Activated naive CD8-positive, alpha-beta T cell treated with anti-CD3 and anti-CD28 coated beads, Interleukin-2, amount 10 ng/mL, durations not matched to agents 7 days and 5 days (primary cell): ENCODE measurements around the gene CAMK1. TPM values are rescaled to one million over a fixed set of nuclear protein-coding genes. Genes with fewer than 3 reads are reported as not detected.

ENCODE experiments used
- ATAC-seq: fragments of 150-1000 bp; cut with Tn5 transposase; one replicate; pipeline ENCODE4 v1.10.0; 2021; ENCODE audit warnings: low read depth, moderate library complexity
- POLR2A ChIA-PET: fragments of 350-600 bp; sonication (Branson Sonifier 250); formaldehyde crosslinking; loops from one replicate; lab custom pipeline; 2021; ENCODE audit warnings: antibody characterized with exemption; lab: Charles Lee
- DNase-seq: peaks from one replicate; pipeline ENCODE4 v3.0.0; 2021
- H3K27ac Mint-ChIP-seq: one replicate; pipeline ENCODE4 v1.8.0; 2022; ENCODE audit warnings: mild to moderate bottlenecking, mixed read lengths
- H3K27me3 Mint-ChIP-seq: one replicate; pipeline ENCODE4 v1.8.0; 2022; ENCODE audit warnings: mild to moderate bottlenecking, moderate library complexity, mixed read lengths
- H3K36me3 Mint-ChIP-seq: one replicate; pipeline ENCODE4 v1.8.0; 2021; ENCODE audit warnings: mild to moderate bottlenecking, mixed read lengths
- H3K4me1 Mint-ChIP-seq: one replicate; pipeline ENCODE4 v1.8.0; 2021; ENCODE audit warnings: mixed read lengths
- H3K4me3 Mint-ChIP-seq: one replicate; pipeline ENCODE4 v1.8.0; 2022; ENCODE audit warnings: mild to moderate bottlenecking, moderate library complexity, mixed read lengths
- H3K9me3 Mint-ChIP-seq: one replicate; pipeline ENCODE4 v1.8.0; 2021; ENCODE audit warnings: mixed read lengths
- total RNA-seq, 2 experiments: library from RNA; stranded (reverse); gene quantifications; one replicate each; pipeline ENCODE4 v1.2.3, GENCODE V29; 2021

Gene CAMK1
- total RNA-seq, 2 experiments from 2014 or later = 25.2 to 26.9 TPM

DNA sequence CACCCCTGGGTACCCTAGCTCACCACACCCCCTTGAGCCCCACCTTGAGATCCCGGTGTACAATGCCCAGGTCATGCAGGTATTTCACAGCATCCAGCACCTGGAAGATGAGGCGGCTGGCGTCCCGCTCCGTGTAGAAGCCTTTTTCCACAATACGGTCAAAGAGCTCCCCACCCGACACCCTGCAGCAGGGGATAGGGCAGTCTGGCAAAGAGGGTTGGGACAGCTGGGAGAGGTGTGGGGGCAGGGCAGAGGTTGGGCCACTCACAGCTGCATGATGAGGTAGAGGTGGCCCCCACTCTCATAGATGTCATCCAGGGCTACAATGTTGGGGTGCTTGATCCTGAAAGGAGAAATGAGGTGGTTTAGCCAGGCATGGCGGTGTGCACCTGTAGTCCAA is 6.9 kb downstream of the CAMK1 start:
- POLR2A ChIA-PET = interaction anchor here (0.9 to 1.1 kb wide), 3 partner anchors 9 to 30 kb away, joined by 3 to 4 read pairs (median 4); no protein-coding TSS in a partner anchor
- Mint-ChIP-seq H3K4me3 (no peak overlapping the region), H3K27ac (no peak overlapping the region), H3K9me3 (no peaks in the 10 kb centered on the region), H3K4me1 (peaks cover 17% of the 10 kb centered on the region), H3K27me3 (no peaks in the 10 kb centered on the region), H3K36me3 (peaks cover 37% of the 10 kb centered on the region)
- ATAC-seq (no peak), DNase-seq (no peak)

DNA sequence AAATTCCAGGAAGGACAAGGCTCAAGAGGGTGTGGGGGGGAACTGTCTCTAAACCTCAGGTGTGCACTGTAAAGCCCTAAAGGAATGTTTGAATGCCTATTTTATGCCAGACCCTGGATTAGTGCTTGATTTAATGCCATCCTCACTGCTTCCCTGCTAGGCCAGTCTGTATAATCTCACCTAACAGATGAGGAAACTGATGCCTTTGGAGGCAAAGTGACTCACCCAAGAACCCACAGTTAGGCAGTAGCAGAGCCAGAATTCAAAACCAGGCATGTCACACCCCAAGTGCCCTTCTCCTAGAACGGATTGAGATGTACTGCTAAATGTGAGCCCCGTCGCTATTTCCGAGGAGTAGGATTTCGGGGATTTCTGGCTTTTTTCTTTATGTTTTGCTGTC is 7.8 kb downstream of the CAMK1 start:
- Mint-ChIP-seq H3K9me3 (no peaks in the 10 kb centered on the region), H3K27ac (no peak overlapping the region), H3K4me3 (no peak overlapping the region), H3K36me3 (peaks cover 32% of the 10 kb centered on the region), H3K4me1 (peaks cover 8% of the 10 kb centered on the region), H3K27me3 (no peaks in the 10 kb centered on the region)
- no peak for DNase-seq
- POLR2A ChIA-PET = interaction anchor here (1.0 kb wide), 1 partner anchor 9 kb away, joined by 4 read pairs; no protein-coding TSS in a partner anchor
- no peak for ATAC-seq

GRCh38 chr3:9760779-9761505 is 8.8 kb downstream of the CAMK1 start:
- no peak for ATAC-seq
- POLR2A ChIA-PET = no interaction called here
- Mint-ChIP-seq H3K27me3 (no peaks in the 10 kb centered on the region), H3K4me3 (no peak overlapping the region), H3K4me1 (peaks cover 6% of the 10 kb centered on the region), H3K9me3 (no peaks in the 10 kb centered on the region), H3K27ac (no peak overlapping the region), H3K36me3 (peaks cover 37% of the 10 kb centered on the region)
- DNase-seq = no peak

DNA sequence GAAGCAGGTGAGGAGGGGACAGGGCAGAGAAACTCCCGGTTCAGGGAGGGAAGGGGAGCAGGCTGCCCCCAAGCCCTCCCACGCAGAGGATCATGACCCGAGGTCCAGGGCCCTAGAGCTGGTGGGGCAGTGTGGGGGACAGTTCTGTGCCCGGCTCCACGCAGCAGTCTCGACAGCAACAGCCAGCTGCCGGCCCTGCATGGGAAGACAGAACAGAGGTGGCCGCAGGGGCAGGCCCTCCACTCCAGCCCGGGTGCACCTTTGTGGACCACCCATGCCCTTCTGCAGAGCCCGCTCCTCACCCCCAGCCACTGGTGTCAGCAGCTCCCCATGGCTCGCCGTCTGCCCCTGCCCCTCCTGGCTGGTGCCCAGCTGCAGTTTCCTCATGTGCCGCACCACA is 12.3 kb downstream of the CAMK1 start:
- Mint-ChIP-seq H3K4me3 (no peak overlapping the region), H3K27me3 (no peaks in the 10 kb centered on the region), H3K36me3 (peaks cover 37% of the 10 kb centered on the region), H3K27ac (no peak overlapping the region), H3K9me3 (no peaks in the 10 kb centered on the region), H3K4me1 (peaks cover 15% of the 10 kb centered on the region)
- ATAC-seq (no peak), DNase-seq (no peak)
- POLR2A ChIA-PET = no interaction called here

DNA sequence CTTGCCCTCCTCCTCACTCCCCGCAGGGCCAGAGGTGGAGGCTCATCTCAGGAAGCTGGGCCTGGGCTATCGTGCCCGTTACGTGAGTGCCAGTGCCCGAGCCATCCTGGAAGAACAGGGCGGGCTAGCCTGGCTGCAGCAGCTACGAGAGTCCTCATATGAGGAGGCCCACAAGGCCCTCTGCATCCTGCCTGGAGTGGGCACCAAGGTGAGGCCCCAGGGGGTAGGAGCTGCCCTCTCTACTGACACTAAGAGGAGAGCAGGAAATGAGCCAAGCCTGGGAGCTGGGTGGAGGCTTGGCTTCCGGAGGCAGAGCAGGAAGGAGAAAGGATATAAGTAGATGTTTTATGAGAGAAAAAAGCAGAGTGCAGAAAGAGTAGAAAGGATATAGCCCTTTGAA is 15.1 kb downstream of the CAMK1 start:
- POLR2A ChIA-PET = interaction anchor here (0.6 to 1.1 kb wide), 3 partner anchors 23 to 134 kb away, joined by 3 to 4 read pairs (median 3); partner anchors contain the start of gene BRPF1
- peak overlapping the region; percentile 69 for H3K4me3 Mint-ChIP-seq
- ATAC-seq (no peak), DNase-seq (no peak)
- no peaks in the 10 kb centered on the region for H3K9me3 Mint-ChIP-seq
- peaks cover 36% of the 10 kb centered on the region for H3K4me1 Mint-ChIP-seq
- no peaks in the 10 kb centered on the region for H3K27me3 Mint-ChIP-seq
- H3K36me3 Mint-ChIP-seq = peaks cover 34% of the 10 kb centered on the region
- peak overlapping the region; percentile 75 for H3K27ac Mint-ChIP-seq

DNA sequence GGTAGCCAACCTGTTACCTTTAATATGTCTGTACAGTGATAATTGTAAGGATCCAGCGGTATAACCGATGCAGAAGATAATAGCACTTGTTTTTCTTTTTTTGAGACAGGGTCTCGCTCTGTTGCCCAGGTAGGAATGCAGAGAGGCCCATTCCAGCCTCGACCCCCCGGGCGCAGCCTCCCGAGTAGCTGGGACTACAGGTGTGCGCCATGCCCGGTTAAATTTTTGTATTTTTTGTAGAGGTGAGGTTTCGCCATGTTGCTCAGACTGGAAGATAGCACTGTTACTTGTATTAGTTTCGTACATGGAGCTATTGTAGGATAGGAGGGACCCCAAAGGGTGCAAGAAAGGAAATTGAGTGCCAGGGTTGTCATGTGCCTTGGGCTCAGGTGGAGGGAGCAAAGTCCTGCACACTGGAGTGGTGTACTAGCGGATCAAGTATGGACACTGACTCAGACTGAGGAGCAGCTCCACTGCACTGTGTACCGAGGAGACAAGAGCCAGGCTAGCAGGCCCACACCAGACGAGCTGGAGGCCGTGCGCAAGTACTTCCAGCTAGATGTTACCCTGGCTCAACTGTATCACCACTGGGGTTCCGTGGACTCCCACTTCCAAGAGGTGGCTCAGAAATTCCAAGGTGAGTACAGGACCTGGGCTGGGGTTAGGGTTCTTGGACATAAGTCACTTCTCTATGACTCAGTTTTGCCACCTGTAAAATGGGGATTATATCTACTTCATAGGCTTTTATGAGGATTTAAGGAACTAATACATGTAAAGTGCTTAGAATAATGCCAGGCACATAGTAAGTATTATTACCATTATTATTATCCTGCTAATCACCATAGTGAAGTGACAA is 19.0 kb downstream of the CAMK1 start:
- Mint-ChIP-seq H3K4me1 (peaks cover 53% of the 10 kb centered on the region), H3K27ac (peak overlapping the region; percentile 94), H3K9me3 (no peaks in the 10 kb centered on the region), H3K36me3 (peaks cover 34% of the 10 kb centered on the region), H3K27me3 (no peaks in the 10 kb centered on the region), H3K4me3 (peak overlapping the region; percentile 98)
- POLR2A ChIA-PET = interaction anchor here (1.0 to 5.3 kb wide), 4 partner anchors 18 to 42 kb away, joined by 5 to 65 read pairs (median 17); partner anchors contain the start of genes ARPC4, BRPF1, CAMK1 and TADA3
- ATAC-seq = no peak
- no peak for DNase-seq

- DNase-seq = peak; percentile 96
- POLR2A ChIA-PET = interaction anchor here (0.5 to 5.3 kb wide), 13 partner anchors 17 to 353 kb away, joined by 3 to 65 read pairs (median 4); partner anchors contain the start of genes ARPC4, BRPF1, CAMK1 and TADA3
- Mint-ChIP-seq H3K36me3 (peaks cover 34% of the 10 kb centered on the region), H3K4me3 (peak within 1 kb of the TSS; percentile 98), H3K9me3 (no peaks in the 10 kb centered on the region), H3K27ac (peak within 1 kb of the TSS; percentile 94), H3K4me1 (peaks cover 51% of the 10 kb centered on the region), H3K27me3 (no peaks in the 10 kb centered on the region)
- peak; percentile 91 for ATAC-seq
These were observed 19.8 kb downstream of the CAMK1 start, which contains the start of gene OGG1 for GRCh38 chr3:9749645-9750555. OGG1 (plus strand) TSS chr3:9749952; CDS start chr3:9750287, 335 bp downstream.

- Mint-ChIP-seq H3K27ac (peak overlapping the region; percentile 94), H3K4me3 (peak overlapping the region; percentile 98), H3K4me1 (peaks cover 46% of the 10 kb centered on the region), H3K27me3 (no peaks in the 10 kb centered on the region), H3K9me3 (no peaks in the 10 kb centered on the region), H3K36me3 (peaks cover 35% of the 10 kb centered on the region)
- no peak for DNase-seq
- ATAC-seq = no peak
- POLR2A ChIA-PET = interaction anchor here (0.5 to 5.3 kb wide), 11 partner anchors 16 to 353 kb away, joined by 3 to 65 read pairs (median 4); partner anchors contain the start of genes ARPC4, BRPF1, TADA3 and TTLL3
These were observed 20.5 kb downstream of the CAMK1 start for GRCh38 chr3:9749296-9749644.

DNA sequence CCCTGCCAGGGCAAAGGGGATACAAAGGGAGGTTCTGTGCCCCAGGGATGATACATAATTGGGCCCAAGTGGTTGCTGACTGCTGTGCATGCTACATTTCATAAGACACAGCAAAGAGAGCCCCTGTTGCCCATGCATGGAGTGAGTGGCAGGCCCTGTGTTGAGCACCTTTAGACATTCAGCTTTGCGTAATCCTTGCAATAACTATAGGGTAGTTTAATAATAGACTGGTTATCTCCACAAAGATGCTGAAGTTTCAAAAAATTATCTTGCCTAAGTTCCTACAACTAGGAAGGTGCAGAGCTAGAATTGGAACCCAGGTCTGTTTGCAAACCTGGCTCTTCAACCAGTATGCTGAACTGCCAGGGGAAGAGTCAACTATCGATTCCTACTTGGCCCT is 21.7 kb downstream of the CAMK1 start:
- H3K4me1 Mint-ChIP-seq = peaks cover 42% of the 10 kb centered on the region
- ATAC-seq = no peak
- H3K27ac Mint-ChIP-seq = no peak overlapping the region
- H3K4me3 Mint-ChIP-seq = no peak overlapping the region
- H3K36me3 Mint-ChIP-seq = peaks cover 35% of the 10 kb centered on the region
- POLR2A ChIA-PET = interaction anchor here (5.3 kb wide), 1 partner anchor 15 kb away, joined by 65 read pairs; the partner anchor contains the start of gene BRPF1
- DNase-seq = no peak
- no peaks in the 10 kb centered on the region for H3K9me3 Mint-ChIP-seq
- no peaks in the 10 kb centered on the region for H3K27me3 Mint-ChIP-seq

DNA sequence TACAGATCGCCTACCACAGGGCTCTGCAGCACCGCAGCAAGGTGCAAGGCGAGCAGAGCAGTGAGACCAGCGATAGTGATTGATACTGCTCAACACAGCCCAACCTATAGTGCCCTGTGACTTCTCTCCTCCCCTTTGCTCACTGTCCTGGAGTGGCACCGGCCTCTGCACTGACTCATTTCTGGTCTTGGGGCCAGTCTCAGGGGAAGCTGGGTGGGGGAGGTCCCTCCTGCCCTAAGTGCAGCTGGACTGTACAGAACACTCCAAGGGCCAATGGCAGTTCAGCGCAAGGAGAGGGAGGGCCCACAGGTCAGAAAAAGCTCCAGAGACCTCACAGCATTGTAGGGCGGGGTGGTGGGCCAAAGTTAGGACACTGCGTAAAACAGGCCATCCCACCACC is 22.5 kb downstream of the CAMK1 start:
- Mint-ChIP-seq H3K4me1 (peaks cover 45% of the 10 kb centered on the region), H3K36me3 (peaks cover 35% of the 10 kb centered on the region), H3K27me3 (no peaks in the 10 kb centered on the region), H3K27ac (peak overlapping the region; percentile 30), H3K9me3 (no peaks in the 10 kb centered on the region), H3K4me3 (no peak overlapping the region)
- DNase-seq (no peak), ATAC-seq (no peak)
- POLR2A ChIA-PET = interaction anchor here (5.3 kb wide), 1 partner anchor 14 kb away, joined by 65 read pairs; the partner anchor contains the start of gene BRPF1

DNA sequence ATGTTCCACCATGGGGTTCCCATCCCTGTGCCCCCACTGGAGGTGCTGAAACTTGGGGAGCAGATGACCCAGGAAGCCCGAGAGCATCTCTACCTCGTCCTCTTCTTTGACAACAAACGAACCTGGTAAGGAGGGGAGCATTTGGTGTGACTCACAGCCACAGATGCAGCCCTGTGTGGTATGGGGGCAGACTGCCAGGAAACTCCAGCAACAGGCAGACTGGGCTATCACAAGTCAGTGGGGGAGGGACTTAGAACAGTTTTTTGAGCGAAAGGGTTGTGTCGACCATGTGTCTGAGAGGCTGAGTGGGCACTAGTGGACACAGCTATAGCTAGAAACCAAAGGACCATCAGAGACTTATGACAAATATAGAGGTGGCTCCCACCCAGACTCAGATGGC is 23.4 kb downstream of the CAMK1 start:
- Mint-ChIP-seq H3K27ac (no peak overlapping the region), H3K36me3 (peaks cover 28% of the 10 kb centered on the region), H3K27me3 (no peaks in the 10 kb centered on the region), H3K4me1 (peaks cover 39% of the 10 kb centered on the region), H3K4me3 (no peak overlapping the region), H3K9me3 (no peaks in the 10 kb centered on the region)
- POLR2A ChIA-PET = interaction anchor here (5.3 kb wide), 1 partner anchor 13 kb away, joined by 65 read pairs; the partner anchor contains the start of gene BRPF1
- no peak for ATAC-seq
- DNase-seq = no peak

GRCh38 chr3:9745521-9745920 is 24.2 kb downstream of the CAMK1 start:
- no peaks in the 10 kb centered on the region for H3K9me3 Mint-ChIP-seq
- no peak overlapping the region for H3K4me3 Mint-ChIP-seq
- peaks cover 31% of the 10 kb centered on the region for H3K4me1 Mint-ChIP-seq
- ATAC-seq (no peak), DNase-seq (no peak)
- peaks cover 35% of the 10 kb centered on the region for H3K36me3 Mint-ChIP-seq
- POLR2A ChIA-PET = interaction anchor here (2.4 kb wide), 1 partner anchor 13 kb away, joined by 12 read pairs; no protein-coding TSS in a partner anchor
- no peak overlapping the region for H3K27ac Mint-ChIP-seq
- H3K27me3 Mint-ChIP-seq = no peaks in the 10 kb centered on the region
